Stimulated activated CD4-positive, alpha-beta T cell treated with anti-CD3 and anti-CD28 coated beads, Interleukin-15, amount 100 ng/mL, for 48 hours (primary cell): Measurements from ENCODE around the gene PTPN6.
A peak's percentile ranks its signal among the peaks of the same experiment; 100 is the strongest.

ENCODE experiments used
- DNase-seq, 2 donors: peaks; one replicate each; pipeline ENCODE4 v3.0.0-alpha.2; 2020; ENCODE audit warnings: low read depth in 2 of 2

Gene PTPN6

GRCh38 chr12:6923003-6923732 is 28.0 kb upstream of the PTPN6 start:
- DNase-seq = no peak

GRCh38 chr12:6923851-6924250 is 27.3 kb upstream of the PTPN6 start:
- DNase-seq = no peak

GRCh38 chr12:6925239-6925539 is 26.0 kb upstream of the PTPN6 start:
- no peak for DNase-seq

- DNase-seq = no peak
Measured at GRCh38 chr12:6925540-6926279, 25.4 kb upstream of the PTPN6 start.

- no peak for DNase-seq
Measured at GRCh38 chr12:6927379-6928021, 23.7 kb upstream of the PTPN6 start, which contains the start of gene ATN1. TSS of gene ATN1 (plus strand) at chr12:6927959. CDS start at chr12:6934002, 6,043 bp downstream.

- no peak for DNase-seq
Measured at GRCh38 chr12:6928022-6928702, 23.0 kb upstream of the PTPN6 start.

- DNase-seq = no peak
Measured at GRCh38 chr12:6928703-6929407, 22.3 kb upstream of the PTPN6 start.

GRCh38 chr12:6929466-6930452 is 21.4 kb upstream of the PTPN6 start:
- no peak for DNase-seq

- no peak for DNase-seq
Measured at GRCh38 chr12:6932766-6933165, 18.4 kb upstream of the PTPN6 start.

GRCh38 chr12:6934110-6934509 is 17.0 kb upstream of the PTPN6 start:
- no peak for DNase-seq

GRCh38 chr12:6935371-6936193 is 15.6 kb upstream of the PTPN6 start:
- DNase-seq = no peak

- DNase-seq = no peak
Measured at GRCh38 chr12:6936194-6936635, 14.9 kb upstream of the PTPN6 start.

GRCh38 chr12:6936636-6937480 is 14.3 kb upstream of the PTPN6 start:
- no peak for DNase-seq

GRCh38 chr12:6937481-6938352 is 13.4 kb upstream of the PTPN6 start:
- peak; percentile 89 to 91 for DNase-seq

- no peak for DNase-seq
Measured at GRCh38 chr12:6938353-6939190, 12.6 kb upstream of the PTPN6 start.

- no peak for DNase-seq
Measured at GRCh38 chr12:6939191-6939540, 12.0 kb upstream of the PTPN6 start.

- DNase-seq = no peak
Measured at GRCh38 chr12:6941267-6941666, 9.9 kb upstream of the PTPN6 start.
